Measurements from ENCODE around the gene ETV2. TPM values are rescaled to one million over a fixed set of nuclear protein-coding genes. Genes with fewer than 3 reads are reported as not detected.
A peak's percentile ranks its signal among the peaks of the same experiment; 100 is the strongest.

Gene ETV2
- total and polyA plus RNA-seq, 2 experiments from 2014 or later: 3.1 TPM

GRCh38 chr19:35639863-35640262 lies 1.7 kb upstream of the ETV2 start:
- no peak overlapping the region for H3K27ac ChIP-seq
- H3K9me3 ChIP-seq (ENCODE audit: low read depth): no peaks in the 10 kb centered on the region
- peaks cover 6% of the 10 kb centered on the region for H3K4me1 ChIP-seq (ENCODE audit: low read depth)
- TF ChIP-seq CTCF (IDR thresholded peaks at IDR 0.05; ENCODE audit: low read depth, low read length): no peak
- H3K36me3 ChIP-seq: peaks cover 20% of the 10 kb centered on the region
- DNase-seq (ENCODE audit: low read depth in 1 of 2, low spot score in 1 of 2): no peak
- no peak overlapping the region for H3K4me3 ChIP-seq
- H3K27me3 ChIP-seq: no peaks in the 10 kb centered on the region

GRCh38 chr19:35642312-35642711 lies 767 bp downstream of the ETV2 start:
- Histone ChIP-seq H3K4me3 (no peak overlapping the region), H3K9me3 (ENCODE audit: low read depth) (no peaks in the 10 kb centered on the region), H3K27ac (peak overlapping the region; percentile 31), H3K36me3 (peaks cover 6% of the 10 kb centered on the region), H3K27me3 (no peaks in the 10 kb centered on the region), H3K4me1 (ENCODE audit: low read depth) (peaks cover 6% of the 10 kb centered on the region)
- DNase-seq (ENCODE audit: low read depth in 1 of 2, low spot score in 1 of 2): no peak
- no peak for TF ChIP-seq CTCF (IDR thresholded peaks at IDR 0.05; ENCODE audit: low read depth, low read length)

GRCh38 chr19:35642798-35643254 lies 1.3 kb downstream of the ETV2 start:
- Histone ChIP-seq H3K27me3 (no peaks in the 10 kb centered on the region), H3K4me3 (peak overlapping the region; percentile 33), H3K4me1 (ENCODE audit: low read depth) (peaks cover 6% of the 10 kb centered on the region), H3K36me3 (peaks cover under 1% of the 10 kb centered on the region), H3K27ac (peak overlapping the region; percentile 37), H3K9me3 (ENCODE audit: low read depth) (no peaks in the 10 kb centered on the region)
- DNase-seq (ENCODE audit: low read depth in 1 of 2, low spot score in 1 of 2): no peak
- no peak for TF ChIP-seq CTCF (IDR thresholded peaks at IDR 0.05; ENCODE audit: low read depth, low read length)

- no peak for TF ChIP-seq CTCF (IDR thresholded peaks at IDR 0.05; ENCODE audit: low read depth, low read length)
- no peaks in the 10 kb centered on the region for H3K9me3 ChIP-seq (ENCODE audit: low read depth)
- peak overlapping the region; percentile 33 for H3K4me3 ChIP-seq
- DNase-seq (ENCODE audit: low read depth in 1 of 2, low spot score in 1 of 2): peak; percentile 86 to 92
- peak overlapping the region; percentile 52 for H3K27ac ChIP-seq
- peaks cover 6% of the 10 kb centered on the region for H3K4me1 ChIP-seq (ENCODE audit: low read depth)
- H3K27me3 ChIP-seq: no peaks in the 10 kb centered on the region
- H3K36me3 ChIP-seq: no peaks in the 10 kb centered on the region
These were observed 2.0 kb downstream of the ETV2 start for GRCh38 chr19:35643255-35644205.

GRCh38 chr19:35644206-35644986 lies 2.9 kb downstream of the ETV2 start:
- Histone ChIP-seq H3K27me3 (no peaks in the 10 kb centered on the region), H3K4me3 (peak overlapping the region; percentile 33), H3K4me1 (ENCODE audit: low read depth) (peaks cover 4% of the 10 kb centered on the region), H3K36me3 (no peaks in the 10 kb centered on the region), H3K9me3 (ENCODE audit: low read depth) (no peaks in the 10 kb centered on the region), H3K27ac (peak overlapping the region; percentile 67)
- DNase-seq (ENCODE audit: low read depth in 1 of 2, low spot score in 1 of 2): peak; percentile 96 to 97
- no peak for TF ChIP-seq CTCF (IDR thresholded peaks at IDR 0.05; ENCODE audit: low read depth, low read length)
